Measurements from ENCODE around the gene NPAS2. TPM values are rescaled to one million over a fixed set of nuclear protein-coding genes. Genes with fewer than 3 reads are reported as not detected.

Gene NPAS2
- total and polyA plus RNA-seq, 2 donors (not counting 1 experiment from before 2014, with no cell fraction given) = 3.6 to 4.9 TPM

GRCh38 chr2:100821911-100822265, 1.9 kb downstream of the NPAS2 start:
- H3K4me1 ChIP-seq (ENCODE audit: control insufficient read depth, extremely low read depth, insufficient read depth, low read length) = peaks cover 2% of the 10 kb centered on the region
- no peaks in the 10 kb centered on the region for H4K20me1 ChIP-seq (ENCODE audit: control insufficient read depth, extremely low read depth, insufficient read depth, low read length)
- no peak for DNase-seq (ENCODE audit: low read depth in 2 of 2)
- H3K36me3 ChIP-seq (ENCODE audit: control insufficient read depth, insufficient read depth, low read length) = no peaks in the 10 kb centered on the region
- TF ChIP-seq CTCF (conservative IDR thresholded peaks at IDR 0.05 in 1 of 2, IDR thresholded peaks at IDR 0.05 in 1 of 2; ENCODE audit: low read depth in 1 of 2, low read length in 2 of 2) = no peak
- no peak for TF ChIP-seq EZH2 (IDR thresholded peaks at IDR 0.05; ENCODE audit: low read length, missing control alignments)
- no peak overlapping the region for H3K27ac ChIP-seq (ENCODE audit: insufficient read depth, low read length)
- H3K79me2 ChIP-seq (ENCODE audit: control insufficient read depth, insufficient read depth, low read length) = no peaks in the 10 kb centered on the region
- H3K4me3 ChIP-seq (replicated peaks in 1 of 4; ENCODE audit: control extremely low read depth in 1 of 4, insufficient read depth in 1 of 4, low read depth in 3 of 4, low read length in 4 of 4) = peak overlapping the region in 1 of 4 experiments; percentile 80
- H3K9ac ChIP-seq (ENCODE audit: insufficient read depth, low read length) = no peak overlapping the region
- H3K27me3 ChIP-seq (ENCODE audit: control insufficient read depth, insufficient read depth, low read length) = no peaks in the 10 kb centered on the region
- H3K9me3 ChIP-seq (ENCODE audit: control insufficient read depth, insufficient read depth, low read depth, low read length) = no peaks in the 10 kb centered on the region
- no peak overlapping the region for H2AFZ ChIP-seq (ENCODE audit: low read length)
- H3K4me2 ChIP-seq (ENCODE audit: extremely low read depth, insufficient read depth, low read length) = no peak overlapping the region

GRCh38 chr2:100822587-100823248, 2.8 kb downstream of the NPAS2 start:
- Histone ChIP-seq H2AFZ (ENCODE audit: low read length) (no peak overlapping the region), H3K9me3 (ENCODE audit: control insufficient read depth, insufficient read depth, low read depth, low read length) (no peaks in the 10 kb centered on the region), H4K20me1 (ENCODE audit: control insufficient read depth, extremely low read depth, insufficient read depth, low read length) (no peaks in the 10 kb centered on the region), H3K27me3 (ENCODE audit: control insufficient read depth, insufficient read depth, low read length) (no peaks in the 10 kb centered on the region), H3K9ac (ENCODE audit: insufficient read depth, low read length) (no peak overlapping the region), H3K4me2 (ENCODE audit: extremely low read depth, insufficient read depth, low read length) (no peak overlapping the region), H3K79me2 (ENCODE audit: control insufficient read depth, insufficient read depth, low read length) (no peaks in the 10 kb centered on the region), H3K36me3 (ENCODE audit: control insufficient read depth, insufficient read depth, low read length) (no peaks in the 10 kb centered on the region), H3K27ac (ENCODE audit: insufficient read depth, low read length) (no peak overlapping the region), H3K4me3 (replicated peaks in 1 of 4; ENCODE audit: control extremely low read depth in 1 of 4, insufficient read depth in 1 of 4, low read depth in 3 of 4, low read length in 4 of 4) (peak overlapping the region in 1 of 4 experiments; percentile 80), H3K4me1 (ENCODE audit: control insufficient read depth, extremely low read depth, insufficient read depth, low read length) (peaks cover 2% of the 10 kb centered on the region)
- peak; percentile 56 to 75 for DNase-seq (ENCODE audit: low read depth in 2 of 2)
- TF ChIP-seq EZH2 (IDR thresholded peaks at IDR 0.05; ENCODE audit: low read length, missing control alignments) = no peak
- TF ChIP-seq CTCF (conservative IDR thresholded peaks at IDR 0.05 in 1 of 2, IDR thresholded peaks at IDR 0.05 in 1 of 2; ENCODE audit: low read depth in 1 of 2, low read length in 2 of 2) = no peak

- no peaks in the 10 kb centered on the region for H3K27me3 ChIP-seq (ENCODE audit: control insufficient read depth, insufficient read depth, low read length)
- H3K27ac ChIP-seq (ENCODE audit: insufficient read depth, low read length) = no peak overlapping the region
- no peaks in the 10 kb centered on the region for H3K9me3 ChIP-seq (ENCODE audit: control insufficient read depth, insufficient read depth, low read depth, low read length)
- H3K36me3 ChIP-seq (ENCODE audit: control insufficient read depth, insufficient read depth, low read length) = no peaks in the 10 kb centered on the region
- H3K4me3 ChIP-seq (replicated peaks in 1 of 4; ENCODE audit: control extremely low read depth in 1 of 4, insufficient read depth in 1 of 4, low read depth in 3 of 4, low read length in 4 of 4) = no peak overlapping the region
- H3K4me2 ChIP-seq (ENCODE audit: extremely low read depth, insufficient read depth, low read length) = no peak overlapping the region
- no peak for DNase-seq (ENCODE audit: low read depth in 2 of 2)
- no peak overlapping the region for H2AFZ ChIP-seq (ENCODE audit: low read length)
- H3K9ac ChIP-seq (ENCODE audit: insufficient read depth, low read length) = no peak overlapping the region
- H3K79me2 ChIP-seq (ENCODE audit: control insufficient read depth, insufficient read depth, low read length) = no peaks in the 10 kb centered on the region
- H3K4me1 ChIP-seq (ENCODE audit: control insufficient read depth, extremely low read depth, insufficient read depth, low read length) = peaks cover 2% of the 10 kb centered on the region
- H4K20me1 ChIP-seq (ENCODE audit: control insufficient read depth, extremely low read depth, insufficient read depth, low read length) = no peaks in the 10 kb centered on the region
- TF ChIP-seq EZH2 (IDR thresholded peaks at IDR 0.05; ENCODE audit: low read length, missing control alignments) (no peak), CTCF (conservative IDR thresholded peaks at IDR 0.05 in 1 of 2, IDR thresholded peaks at IDR 0.05 in 1 of 2; ENCODE audit: low read depth in 1 of 2, low read length in 2 of 2) (no peak)
Observed at GRCh38 chr2:100823665-100824438, 3.9 kb downstream of the NPAS2 start.
